HG02610 (cell line): ENCODE results near the gene MEX3D.

Source experiments
- ATAC-seq: cut with Tn5 transposase; IDR thresholded peaks from one replicate; pipeline ENCODE4 v1.9.1; 2021; ENCODE audit warnings: mild to moderate bottlenecking, moderate library complexity; ENCODE audit not compliant: unreplicated experiment

MEX3D gene

GRCh38 chr19:1505991-1506881 lies 61.9 kb downstream of the MEX3D start:
- no peak for ATAC-seq

GRCh38 chr19:1505012-1505411 lies 63.1 kb downstream of the MEX3D start:
- no peak for ATAC-seq
